Measurements from ENCODE around the gene FAM120B.

DNA sequence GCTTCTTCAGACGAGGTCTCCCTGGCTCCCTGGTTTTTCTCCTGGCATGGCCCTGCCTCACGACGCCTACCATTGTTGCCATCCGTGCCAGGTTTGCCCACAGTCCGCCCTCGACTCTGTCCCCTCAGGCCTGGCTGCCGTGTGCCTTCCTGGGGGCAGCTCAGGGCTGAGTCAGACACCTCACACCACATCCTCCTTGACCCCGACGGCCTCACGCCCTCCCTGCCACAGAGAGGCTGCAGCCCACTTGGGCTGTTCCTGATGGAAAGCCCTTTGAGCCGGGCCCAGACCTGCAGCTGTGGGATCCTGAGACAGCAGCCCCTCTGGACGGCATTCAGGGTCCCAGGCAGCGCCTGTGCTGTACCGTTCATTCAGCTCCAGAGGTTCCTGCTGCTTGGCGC is 138.3 kb downstream of the FAM120B start:
- TF ChIP-seq POLR2AphosphoS5 (IDR thresholded peaks at IDR 0.05; ENCODE audit: borderline replicate concordance, low read depth, low read length) = no peak
- TF ChIP-seq EZH2 (IDR thresholded peaks at IDR 0.05) = no peak

Measured in SK-N-MC (cell line).